Mucosa of stomach (tissue), 1 donor: ENCODE measurements around the gene C3.

Experiments
- H3K27me3 ChIP-seq: one replicate; pipeline ENCODE4 v1.7.0; 2013; ENCODE audit warnings: mild to moderate bottlenecking, low read length; ENCODE audit not compliant: control insufficient read depth, insufficient read depth
- H3K36me3 ChIP-seq: one replicate; pipeline ENCODE4 v1.7.0; 2013; ENCODE audit warnings: low read length; ENCODE audit not compliant: control insufficient read depth, insufficient read depth
- H3K4me1 ChIP-seq: one replicate; pipeline ENCODE4 v1.7.0; 2013; ENCODE audit warnings: mild to moderate bottlenecking, low read length; ENCODE audit not compliant: control insufficient read depth, insufficient read depth
- H3K4me3 ChIP-seq: one replicate; pipeline ENCODE4 v1.7.0; 2013; ENCODE audit warnings: low read length
- H3K9ac ChIP-seq: one replicate; pipeline ENCODE4 v1.7.0; 2013; ENCODE audit warnings: mild to moderate bottlenecking, low read length, moderate library complexity
- H3K9me3 ChIP-seq: one replicate; pipeline ENCODE4 v1.7.0; 2013; ENCODE audit warnings: mild to moderate bottlenecking, low read length, moderate library complexity; ENCODE audit not compliant: control insufficient read depth
- donor health status: Pancreatic carcinoma.

Gene C3

GRCh38 chr19:6723738-6724137 is 3.3 kb upstream of the C3 start:
- Histone ChIP-seq H3K9ac (no peak overlapping the region), H3K36me3 (no peaks in the 10 kb centered on the region), H3K9me3 (no peaks in the 10 kb centered on the region), H3K27me3 (no peaks in the 10 kb centered on the region), H3K4me3 (no peak overlapping the region), H3K4me1 (peaks cover 13% of the 10 kb centered on the region)

GRCh38 chr19:6723108-6723618 is 2.7 kb upstream of the C3 start:
- no peaks in the 10 kb centered on the region for H3K27me3 ChIP-seq
- no peak overlapping the region for H3K4me3 ChIP-seq
- peaks cover 7% of the 10 kb centered on the region for H3K4me1 ChIP-seq

GRCh38 chr19:6721773-6722172 is 1.3 kb upstream of the C3 start:
- Histone ChIP-seq H3K4me3 (no peak overlapping the region), H3K36me3 (no peaks in the 10 kb centered on the region), H3K9me3 (no peaks in the 10 kb centered on the region), H3K4me1 (peaks cover 6% of the 10 kb centered on the region), H3K9ac (no peak overlapping the region), H3K27me3 (no peaks in the 10 kb centered on the region)

More at GRCh38 chr19:6723108-6723618, 2.7 kb upstream of the C3 start:
- Histone ChIP-seq H3K9me3 (no peaks in the 10 kb centered on the region), H3K9ac (no peak overlapping the region), H3K36me3 (no peaks in the 10 kb centered on the region)

- H3K27me3 ChIP-seq: no peaks in the 10 kb centered on the region
- no peak overlapping the region for H3K9ac ChIP-seq
- H3K4me3 ChIP-seq: no peak overlapping the region
- no peaks in the 10 kb centered on the region for H3K36me3 ChIP-seq
- peaks cover 6% of the 10 kb centered on the region for H3K4me1 ChIP-seq
- H3K9me3 ChIP-seq: no peaks in the 10 kb centered on the region
These were observed 656 bp upstream of the C3 start for GRCh38 chr19:6721138-6721474.

GRCh38 chr19:6719992-6720368 is 470 bp downstream of the C3 start:
- Histone ChIP-seq H3K9ac (no peak overlapping the region), H3K4me3 (no peak overlapping the region)

GRCh38 chr19:6719540-6719861 is 949 bp downstream of the C3 start:
- H3K27me3 ChIP-seq: no peaks in the 10 kb centered on the region
- no peaks in the 10 kb centered on the region for H3K36me3 ChIP-seq
- H3K4me1 ChIP-seq: no peaks in the 10 kb centered on the region
- H3K9me3 ChIP-seq: no peaks in the 10 kb centered on the region
- no peak overlapping the region for H3K4me3 ChIP-seq
- no peak overlapping the region for H3K9ac ChIP-seq

More at GRCh38 chr19:6719992-6720368, 470 bp downstream of the C3 start:
- H3K4me1 ChIP-seq: no peaks in the 10 kb centered on the region
- no peaks in the 10 kb centered on the region for H3K36me3 ChIP-seq
- H3K27me3 ChIP-seq: no peaks in the 10 kb centered on the region
- no peaks in the 10 kb centered on the region for H3K9me3 ChIP-seq

- no peaks in the 10 kb centered on the region for H3K9me3 ChIP-seq
- H3K9ac ChIP-seq: no peak overlapping the region
- no peaks in the 10 kb centered on the region for H3K27me3 ChIP-seq
- no peak overlapping the region for H3K4me3 ChIP-seq
- no peaks in the 10 kb centered on the region for H3K4me1 ChIP-seq
- no peaks in the 10 kb centered on the region for H3K36me3 ChIP-seq
These were observed 1.5 kb downstream of the C3 start for GRCh38 chr19:6718741-6719539.

- Histone ChIP-seq H3K4me1 (no peaks in the 10 kb centered on the region), H3K36me3 (no peaks in the 10 kb centered on the region), H3K9ac (no peak overlapping the region), H3K9me3 (no peaks in the 10 kb centered on the region), H3K27me3 (no peaks in the 10 kb centered on the region), H3K4me3 (no peak overlapping the region)
These were observed 2.2 kb downstream of the C3 start for GRCh38 chr19:6718111-6718740.

GRCh38 chr19:6717441-6717971 is 2.9 kb downstream of the C3 start:
- Histone ChIP-seq H3K9me3 (no peaks in the 10 kb centered on the region), H3K36me3 (no peaks in the 10 kb centered on the region), H3K4me1 (no peaks in the 10 kb centered on the region), H3K27me3 (no peaks in the 10 kb centered on the region), H3K9ac (no peak overlapping the region), H3K4me3 (no peak overlapping the region)

- Histone ChIP-seq H3K9ac (no peak overlapping the region), H3K4me1 (no peaks in the 10 kb centered on the region), H3K36me3 (no peaks in the 10 kb centered on the region), H3K9me3 (no peaks in the 10 kb centered on the region), H3K27me3 (no peaks in the 10 kb centered on the region), H3K4me3 (no peak overlapping the region)
These were observed 3.4 kb downstream of the C3 start for GRCh38 chr19:6717036-6717435.

GRCh38 chr19:6716610-6716970 is 3.9 kb downstream of the C3 start:
- Histone ChIP-seq H3K9me3 (no peaks in the 10 kb centered on the region), H3K4me1 (no peaks in the 10 kb centered on the region), H3K36me3 (no peaks in the 10 kb centered on the region), H3K9ac (no peak overlapping the region), H3K4me3 (no peak overlapping the region), H3K27me3 (no peaks in the 10 kb centered on the region)

- Histone ChIP-seq H3K9me3 (no peaks in the 10 kb centered on the region), H3K9ac (no peak overlapping the region), H3K4me1 (no peaks in the 10 kb centered on the region), H3K36me3 (no peaks in the 10 kb centered on the region), H3K4me3 (no peak overlapping the region), H3K27me3 (peaks cover 10% of the 10 kb centered on the region)
These were observed 5.5 kb downstream of the C3 start for GRCh38 chr19:6714749-6715555.
